Kidney (tissue), 14 donors: ENCODE measurements around the gene ISL1. TPM values are rescaled to one million over a fixed set of nuclear protein-coding genes. Genes with fewer than 3 reads are reported as not detected.

Experiments
- DNase-seq, 5 donors: peaks; one replicate each; pipeline ENCODE4 v3.0.0-alpha.2; 2013 to 2020
- FAIRE-seq: peaks from 2 replicates; lab custom pipeline; 2012; peaks lifted over from hg19 to GRCh38; lab: Jason Lieb, UNC
- H3K27ac ChIP-seq, 2 donors: one replicate each; pipeline ENCODE4 v1.7.0; 2013; ENCODE audit warnings: low read depth in 2 of 2, low read length in 2 of 2, inconsistent platforms in 1 of 2
- H3K27me3 ChIP-seq: one replicate; pipeline ENCODE4 v1.7.1; 2013; ENCODE audit warnings: low read length, inconsistent platforms; ENCODE audit not compliant: control insufficient read depth, insufficient read depth
- H3K36me3 ChIP-seq, 3 donors: one replicate each; pipeline versions ENCODE4 v1.7.0 to v1.7.1; 2013; ENCODE audit warnings: low read length in 3 of 3, control low read depth in 1 of 3, inconsistent platforms in 1 of 3; ENCODE audit not compliant: insufficient read depth in 3 of 3, control insufficient read depth in 2 of 3
- H3K4me1 ChIP-seq, 3 donors: one replicate each; pipeline versions ENCODE4 v1.7.0 to v1.7.1; 2013; ENCODE audit warnings: low read length in 3 of 3, inconsistent platforms in 1 of 3, low read depth in 1 of 3; ENCODE audit not compliant: control insufficient read depth in 2 of 3, insufficient read depth in 2 of 3
- H3K4me3 ChIP-seq, 3 donors: one replicate each; pipeline versions ENCODE4 v1.7.0 to v1.8.1; 2013; ENCODE audit warnings: low read length in 3 of 3, control low read depth in 1 of 3, inconsistent platforms in 1 of 3
- H3K9ac ChIP-seq, 3 donors: one replicate each; pipeline versions ENCODE4 v1.7.0 to v1.7.1; 2013; ENCODE audit warnings: low read length in 3 of 3, control low read depth in 1 of 3, inconsistent platforms in 1 of 3
- H3K9me3 ChIP-seq, 3 donors: one replicate each; pipeline versions ENCODE4 v1.7.0 to v1.7.1; 2013; ENCODE audit warnings: low read length in 3 of 3, control low read depth in 1 of 3, inconsistent platforms in 1 of 3; ENCODE audit not compliant: control insufficient read depth in 2 of 3, insufficient read depth in 1 of 3
- CTCF ChIP-seq: IDR thresholded peaks from 3 replicates; pipeline ENCODE4 v1.5.1; 2012; ENCODE audit warnings: mild to moderate bottlenecking, moderate library complexity, borderline replicate concordance; ENCODE audit not compliant: insufficient read depth; ENCODE audit errors: extremely low read depth
- intact Hi-C: fragments of 100-400 bp; cut with DNase I; formaldehyde crosslinking; loops from one replicate; pipeline ENCODE4 v1.11.1; 2022
- polyA plus RNA-seq: library from polyadenylated mRNA; stranded (reverse); fragments of 350-450 nt; fragmentation: Illumina TruSeq; extraction: RNeasy Lipid Tissue Mini Kit (QIAGEN cat#74804); gene quantifications from one replicate; pipeline ENCODE4 v1.2.3, GENCODE V29; 2014; ENCODE audit warnings: low read depth, low replicate concordance; ENCODE audit not compliant: insufficient read depth
- total RNA-seq: library from RNA; stranded (reverse); fragmentation: NEBNext Ultra II Directional; extraction: Animal tissue kit (Norgen Biotek cat#: 25700); gene quantifications from one replicate; pipeline ENCODE4 v1.2.1, GENCODE V29; 2021
- donor health status: control.
- donor health status: control.
- donor health status: control.
- donor health status: control.
- donor health status: control.
- donor health status: DM: yes; HTN: yes; CAD: no.
- donor health status: Normal renal cell carcinoma (clear cell type).

Gene ISL1
- total and polyA plus RNA-seq, 2 donors from 2014 or later, result not detected

GRCh38 chr5:51347157-51347556, 36.1 kb upstream of the ISL1 start:
- Histone ChIP-seq H3K27ac (no peak overlapping the region), H3K4me3 (no peak overlapping the region), H3K9ac (no peak overlapping the region), H3K9me3 (no peaks in the 10 kb centered on the region), H3K36me3 (no peaks in the 10 kb centered on the region), H3K27me3 (no peaks in the 10 kb centered on the region), H3K4me1 (no peaks in the 10 kb centered on the region)
- no peak for FAIRE-seq
- no peak for TF ChIP-seq CTCF
- no peak for DNase-seq
- intact Hi-C loops, result no loop called here

- intact Hi-C loops, result no loop called here
- Histone ChIP-seq H3K9ac (no peak overlapping the region), H3K36me3 (no peaks in the 10 kb centered on the region), H3K4me1 (no peaks in the 10 kb centered on the region), H3K4me3 (no peak overlapping the region), H3K27me3 (no peaks in the 10 kb centered on the region), H3K27ac (no peak overlapping the region), H3K9me3 (no peaks in the 10 kb centered on the region)
- FAIRE-seq, result no peak
- TF ChIP-seq CTCF, result no peak
- peak in 1 of 5 donors; percentile 5 for DNase-seq
These were observed 35.5 kb upstream of the ISL1 start for GRCh38 chr5:51347704-51348103.

DNA sequence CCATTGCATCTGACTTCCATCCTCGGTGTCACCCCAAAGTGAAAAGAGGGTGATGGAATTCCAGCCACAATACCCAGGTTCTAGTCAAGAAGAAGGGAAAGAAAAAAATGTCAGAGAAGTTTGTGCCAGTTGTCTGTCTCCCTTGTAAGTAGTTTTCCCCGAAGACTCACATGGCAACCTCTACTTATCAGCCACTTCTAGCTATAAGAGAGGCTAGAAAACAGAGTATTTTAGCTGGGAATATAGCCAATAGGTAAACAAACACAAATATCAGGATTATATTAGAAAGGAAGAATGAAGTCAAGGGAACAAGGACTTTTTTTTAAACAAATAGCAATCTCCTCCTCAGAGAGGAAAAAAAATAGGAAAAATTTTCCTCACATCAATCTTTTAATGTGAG, 12.2 kb upstream of the ISL1 start:
- Histone ChIP-seq H3K4me1 (no peaks in the 10 kb centered on the region), H3K36me3 (no peaks in the 10 kb centered on the region), H3K27me3 (peaks cover 19% of the 10 kb centered on the region), H3K4me3 (no peak overlapping the region), H3K9ac (no peak overlapping the region), H3K9me3 (no peaks in the 10 kb centered on the region), H3K27ac (no peak overlapping the region)
- TF ChIP-seq CTCF, result no peak
- DNase-seq (no peak), FAIRE-seq (no peak)
- intact Hi-C loops, result no loop called here

DNA sequence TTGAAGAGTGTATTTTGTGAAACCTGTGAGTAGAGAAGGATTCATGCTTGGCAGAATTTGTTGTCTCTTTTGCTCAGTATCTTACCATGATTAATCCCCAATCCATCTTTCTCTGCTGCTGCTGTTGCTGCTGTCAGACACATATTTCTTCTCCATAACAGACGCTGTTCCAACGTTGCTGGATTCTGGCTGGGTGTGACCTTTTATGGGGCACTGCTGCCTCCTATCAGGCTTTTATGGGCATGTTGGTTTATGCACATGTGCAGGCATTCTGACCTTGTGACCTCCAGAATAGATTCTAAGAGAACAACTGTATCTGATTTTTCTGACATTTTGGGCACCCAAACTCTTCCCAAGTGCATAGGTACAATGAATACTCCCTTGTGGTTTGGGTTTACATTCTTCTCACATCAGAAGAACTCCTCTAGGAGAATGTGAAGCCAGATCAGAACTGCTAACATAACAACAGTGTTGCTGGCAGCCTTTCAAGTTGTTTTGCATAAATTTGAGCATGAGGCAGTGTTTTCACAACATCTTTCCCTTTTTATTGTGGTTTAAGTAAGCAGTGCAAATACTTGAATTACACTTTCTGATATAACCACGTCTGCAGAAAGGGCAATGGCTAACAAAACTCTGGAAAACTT, 9.2 kb upstream of the ISL1 start:
- no peak for FAIRE-seq
- Histone ChIP-seq H3K27me3 (peaks cover 46% of the 10 kb centered on the region), H3K27ac (no peak overlapping the region), H3K36me3 (no peaks in the 10 kb centered on the region), H3K4me3 (no peak overlapping the region), H3K4me1 (peaks cover 0 to 4% (median 1%) of the 10 kb centered on the region in 3 donors), H3K9me3 (no peaks in the 10 kb centered on the region), H3K9ac (no peak overlapping the region)
- no peak for TF ChIP-seq CTCF
- DNase-seq, result no peak
- intact Hi-C loops, result no loop called here
